Stimulated activated CD8-positive, alpha-beta memory T cell treated with anti-CD3 and anti-CD28 coated beads, Interleukin-7, amount 100 ng/mL, for 4 hours (primary cell): Measurements from ENCODE around the gene MTF2.
A peak's percentile ranks its signal among the peaks of the same experiment; 100 is the strongest.
"Not testable (repeated sequence)": the region's sequence is repeated elsewhere in the genome, so short reads cannot be mapped to it uniquely, and the experiment has no call there.

ENCODE experiments used
- DNase-seq, 2 donors: peaks; one replicate each; pipeline ENCODE4 v3.0.0-alpha.2; 2020; ENCODE audit warnings: low read depth in 2 of 2

The MTF2 gene

GRCh38 chr1:93078986-93079654 is at the start of gene MTF2:
MTF2 (plus strand) TSS chr1:93079283; CDS start chr1:93079527, 244 bp downstream.
- DNase-seq = peak; percentile 87 to 92

GRCh38 chr1:93029317-93029716 is 49.8 kb upstream of the MTF2 start:
- DNase-seq = no peak

- not testable (repeated sequence) for DNase-seq
Measured at GRCh38 chr1:93030191-93030590, 48.9 kb upstream of the MTF2 start.

- DNase-seq = no peak
Measured at GRCh38 chr1:93031711-93032110, 47.4 kb upstream of the MTF2 start.

- DNase-seq = no peak
Measured at GRCh38 chr1:93033029-93033428, 46.1 kb upstream of the MTF2 start.

GRCh38 chr1:93033785-93034184 is 45.3 kb upstream of the MTF2 start:
- no peak for DNase-seq

- DNase-seq = no peak
Measured at GRCh38 chr1:93034397-93034796, 44.7 kb upstream of the MTF2 start.

GRCh38 chr1:93036672-93037071 is 42.4 kb upstream of the MTF2 start:
- DNase-seq = no peak

- DNase-seq = peak; percentile 17 to 27
Measured at GRCh38 chr1:93042187-93043056, 36.7 kb upstream of the MTF2 start.

- DNase-seq = no peak
Measured at GRCh38 chr1:93043057-93043557, 36.0 kb upstream of the MTF2 start.

GRCh38 chr1:93047618-93048017 is 31.5 kb upstream of the MTF2 start:
- no peak for DNase-seq

GRCh38 chr1:93051961-93052360 is 27.1 kb upstream of the MTF2 start:
- DNase-seq = no peak

- no peak for DNase-seq
Measured at GRCh38 chr1:93056214-93056613, 22.9 kb upstream of the MTF2 start.

GRCh38 chr1:93056649-93057048 is 22.4 kb upstream of the MTF2 start:
- no peak for DNase-seq

- DNase-seq = peak; percentile 13 to 17
Measured at GRCh38 chr1:93061895-93062792, 16.9 kb upstream of the MTF2 start.

- DNase-seq = no peak
Measured at GRCh38 chr1:93076268-93076667, 2.8 kb upstream of the MTF2 start.

GRCh38 chr1:93078203-93078602 is 880 bp upstream of the MTF2 start:
- DNase-seq = no peak

- no peak for DNase-seq
Measured at GRCh38 chr1:93078638-93078985, 471 bp upstream of the MTF2 start.

GRCh38 chr1:93079685-93080141 is 630 bp downstream of the MTF2 start:
- DNase-seq = peak in 1 of 2 donors; percentile 8

- DNase-seq = no peak
Measured at GRCh38 chr1:93080179-93080823, 1.2 kb downstream of the MTF2 start.

GRCh38 chr1:93081716-93082115 is 2.6 kb downstream of the MTF2 start:
- DNase-seq = no peak
